ENCODE data around the gene CFAP52. TPM values are rescaled to one million over a fixed set of nuclear protein-coding genes. Genes with fewer than 3 reads are reported as not detected.

Gene CFAP52
- total and polyA plus RNA-seq, 4 experiments from 2014 or later, result not detected

Other genes starting within 250 kb of the CFAP52 start
- 10 to 100 TPM; 54.2 to 59.5 TPM for gene STX8, start 822 bp upstream of the CFAP52 start, total RNA-seq
- gene STX8, start 822 bp upstream of the CFAP52 start, polyA plus RNA-seq, result 100 to 1,000 TPM; 156 to 206 TPM
- gene USP43, start 68.9 kb downstream of the CFAP52 start, total RNA-seq, result under 1 TPM; 0.17 to 0.22 TPM
- gene USP43, start 68.9 kb downstream of the CFAP52 start, polyA plus RNA-seq, result not detected
- not detected for gene DHRS7C, start 214.9 kb downstream of the CFAP52 start, total RNA-seq
- gene DHRS7C, start 214.9 kb downstream of the CFAP52 start, polyA plus RNA-seq, result not detected
- not detected for gene GSG1L2, start 245.4 kb downstream of the CFAP52 start, total RNA-seq
- gene GSG1L2, start 245.4 kb downstream of the CFAP52 start, polyA plus RNA-seq, result not detected
- gene GLP2R, start 249.3 kb downstream of the CFAP52 start, total RNA-seq, result not detected
- gene GLP2R, start 249.3 kb downstream of the CFAP52 start, polyA plus RNA-seq, result not detected